C4-2B (cell line): Measurements from ENCODE around the gene CKMT2.

Experiments used
- ZFX ChIP-seq: fragments of 450-650 bp; IDR thresholded peaks from 2 replicates; pipeline ENCODE4 v1.6.1; 2017
- TF ChIP-seq, protein P1 (sequence below): fragments of 450-650 bp; conservative IDR thresholded peaks from 2 replicates; pipeline ENCODE4 v1.5.1; 2017; ENCODE audit warnings: mild to moderate bottlenecking

DNA sequence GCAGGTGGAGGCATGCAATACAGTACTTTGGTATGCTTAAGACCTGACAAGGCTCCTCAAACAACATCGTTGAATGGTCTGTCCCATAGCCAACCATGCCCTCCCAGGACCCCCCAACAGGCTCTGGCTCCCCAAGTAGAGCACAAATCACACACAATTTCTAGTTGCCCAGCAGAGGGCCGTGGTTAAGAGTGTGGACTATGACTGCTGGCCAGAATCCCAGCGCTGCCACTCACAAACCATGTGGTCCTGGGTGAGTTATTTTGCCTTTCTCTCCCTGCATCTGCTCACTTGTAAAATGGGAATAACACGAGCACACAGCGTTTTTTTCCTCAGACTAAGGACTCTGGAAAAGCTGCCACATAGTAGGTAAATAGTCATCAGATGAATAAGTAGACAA lies 6.5 kb downstream of the CKMT2 start:
- TF ChIP-seq, protein P1, sequence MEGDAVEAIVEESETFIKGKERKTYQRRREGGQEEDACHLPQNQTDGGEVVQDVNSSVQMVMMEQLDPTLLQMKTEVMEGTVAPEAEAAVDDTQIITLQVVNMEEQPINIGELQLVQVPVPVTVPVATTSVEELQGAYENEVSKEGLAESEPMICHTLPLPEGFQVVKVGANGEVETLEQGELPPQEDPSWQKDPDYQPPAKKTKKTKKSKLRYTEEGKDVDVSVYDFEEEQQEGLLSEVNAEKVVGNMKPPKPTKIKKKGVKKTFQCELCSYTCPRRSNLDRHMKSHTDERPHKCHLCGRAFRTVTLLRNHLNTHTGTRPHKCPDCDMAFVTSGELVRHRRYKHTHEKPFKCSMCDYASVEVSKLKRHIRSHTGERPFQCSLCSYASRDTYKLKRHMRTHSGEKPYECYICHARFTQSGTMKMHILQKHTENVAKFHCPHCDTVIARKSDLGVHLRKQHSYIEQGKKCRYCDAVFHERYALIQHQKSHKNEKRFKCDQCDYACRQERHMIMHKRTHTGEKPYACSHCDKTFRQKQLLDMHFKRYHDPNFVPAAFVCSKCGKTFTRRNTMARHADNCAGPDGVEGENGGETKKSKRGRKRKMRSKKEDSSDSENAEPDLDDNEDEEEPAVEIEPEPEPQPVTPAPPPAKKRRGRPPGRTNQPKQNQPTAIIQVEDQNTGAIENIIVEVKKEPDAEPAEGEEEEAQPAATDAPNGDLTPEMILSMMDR, result no peak
- TF ChIP-seq ZFX, result no peak
